Left hindlimb (tissue), 1 donor: ENCODE measurements around the gene PDHX.

ENCODE experiments used
- DNase-seq: peaks from one replicate; pipeline ENCODE4 v3.0.0-alpha.2; 2018

PDHX gene

GRCh38 chr11:34960277-34960676 is 43.9 kb downstream of the PDHX start:
- DNase-seq = no peak

DNA sequence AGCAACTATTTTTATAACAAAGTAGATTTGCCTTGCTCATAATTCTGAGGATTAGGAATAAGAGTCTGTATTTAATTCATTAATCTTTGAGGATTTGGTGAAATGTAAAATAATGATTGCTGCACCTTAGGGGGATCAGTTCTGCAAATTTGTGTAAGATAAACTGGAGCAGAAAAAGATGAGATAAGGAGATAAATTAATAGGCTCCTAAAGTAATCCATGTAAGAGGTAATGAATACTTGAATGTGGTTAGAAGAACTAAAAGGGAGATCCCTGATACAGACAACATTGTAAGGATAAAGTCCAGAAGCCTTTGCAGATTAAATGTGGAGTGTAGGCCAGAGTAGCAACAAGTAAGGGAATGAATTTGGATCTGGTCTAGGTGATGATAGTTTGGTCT is 45.6 kb downstream of the PDHX start:
- DNase-seq = no peak

DNA sequence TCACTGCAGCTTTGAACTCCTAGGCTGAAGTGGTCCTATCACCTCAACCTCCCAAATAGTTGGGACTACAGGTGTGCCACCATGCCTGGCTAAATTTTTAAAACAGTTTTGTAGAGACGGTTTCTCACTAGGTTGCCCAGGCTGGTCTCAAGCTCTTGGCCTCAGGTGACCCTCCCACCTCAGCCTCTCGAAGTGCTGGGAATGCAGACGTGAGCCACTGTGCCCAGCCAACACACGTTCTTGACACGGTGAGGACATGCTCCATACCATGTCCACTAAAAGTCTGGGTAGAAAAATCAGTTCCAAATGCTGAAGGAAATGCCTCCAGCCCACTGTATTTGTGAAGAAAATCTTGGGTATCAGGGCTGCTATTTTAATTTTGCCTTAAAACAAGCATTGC is 46.9 kb downstream of the PDHX start:
- no peak for DNase-seq

DNA sequence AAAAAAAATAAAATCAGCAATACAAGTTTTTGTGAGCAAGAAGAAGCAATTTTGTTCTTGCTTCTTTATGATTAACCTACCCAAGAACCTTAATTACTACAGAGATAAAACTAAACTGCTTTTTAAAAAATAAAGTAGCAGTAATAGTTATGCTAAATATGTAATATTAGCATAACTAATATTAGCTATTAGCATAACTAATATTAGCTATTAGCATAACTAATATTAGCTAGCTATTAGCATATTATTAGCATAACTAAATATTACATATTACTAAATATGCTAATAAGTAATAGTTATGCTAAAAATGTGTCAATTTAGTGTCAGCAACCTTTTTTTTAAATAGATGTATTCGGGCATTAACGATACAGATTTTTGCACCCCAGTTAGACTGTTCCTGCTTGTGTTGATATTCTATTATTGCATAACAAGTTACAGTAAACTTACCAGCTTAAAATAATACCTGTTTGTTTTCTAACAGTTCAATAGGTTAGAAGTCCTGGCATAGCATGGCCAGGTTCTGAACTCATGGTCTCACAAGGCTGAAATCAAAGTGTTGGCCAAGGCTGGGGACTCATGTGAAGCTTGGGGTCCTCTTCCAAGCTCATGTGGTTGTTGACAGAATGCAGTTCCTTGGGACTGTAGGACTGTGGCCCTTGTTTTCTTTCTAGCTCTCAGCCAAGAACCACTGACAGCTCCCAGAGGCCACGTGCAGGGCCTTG is 48.4 kb downstream of the PDHX start:
- DNase-seq = no peak

DNA sequence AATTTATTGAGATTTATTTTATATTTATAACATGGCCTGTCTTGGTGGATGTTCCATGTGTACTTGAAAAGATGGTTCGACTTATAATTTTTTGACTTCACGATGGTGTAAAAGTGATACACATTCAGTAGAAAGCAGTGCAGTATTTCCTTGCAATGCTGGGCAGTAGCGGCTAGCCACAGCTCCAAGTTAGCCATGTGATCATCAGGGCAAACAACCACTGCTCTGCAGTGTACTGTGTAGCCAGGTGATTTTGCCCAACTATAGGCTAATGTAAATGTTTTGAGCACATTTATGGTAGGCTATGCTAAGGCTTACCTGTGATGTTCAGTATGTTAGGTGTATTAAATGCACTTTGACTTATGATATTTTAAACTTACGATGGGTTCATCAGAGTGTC is 52.4 kb downstream of the PDHX start:
- DNase-seq = no peak

- DNase-seq = no peak
These were observed 53.6 kb downstream of the PDHX start for GRCh38 chr11:34970033-34970432.

- no peak for DNase-seq
These were observed 54.1 kb downstream of the PDHX start for GRCh38 chr11:34970480-34970879.

DNA sequence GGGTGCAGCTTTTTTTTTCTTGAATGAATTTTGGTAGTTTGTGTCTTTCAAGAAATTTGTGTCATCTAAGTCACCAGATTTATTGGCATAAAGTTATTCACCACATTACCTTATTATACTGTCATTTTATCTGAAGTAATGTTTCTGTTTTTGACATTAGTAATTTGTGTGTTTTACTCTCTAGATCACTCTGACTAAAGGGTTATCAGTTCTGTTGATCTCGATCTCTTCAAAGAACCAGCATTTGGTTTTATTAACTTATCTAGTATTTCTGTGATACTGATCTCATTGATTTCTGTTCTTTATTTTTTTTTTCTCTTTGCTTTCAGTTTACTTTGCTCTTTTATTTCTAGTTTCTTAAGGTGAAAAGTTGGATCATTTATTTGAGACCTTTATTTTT is 55.5 kb downstream of the PDHX start:
- DNase-seq = no peak

DNA sequence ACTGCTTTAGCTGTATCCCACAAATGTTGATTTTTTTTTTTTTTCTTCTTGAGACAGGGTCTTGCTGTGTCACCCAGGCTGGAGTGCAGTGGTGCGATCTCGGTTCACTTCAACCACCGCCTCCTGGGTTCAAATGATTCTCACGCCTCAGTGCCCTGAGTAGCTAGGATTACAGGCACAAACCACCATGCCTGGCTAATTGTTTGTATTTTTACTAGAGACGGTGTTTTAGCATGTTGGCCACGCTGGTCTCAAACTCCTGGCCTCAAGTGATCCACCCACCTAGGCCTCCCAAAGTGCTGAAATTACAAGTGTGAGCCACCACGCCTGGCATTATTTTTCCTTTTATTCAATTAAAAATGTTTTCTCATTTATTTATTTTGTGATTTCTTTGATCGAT is 55.9 kb downstream of the PDHX start:
- no peak for DNase-seq

DNA sequence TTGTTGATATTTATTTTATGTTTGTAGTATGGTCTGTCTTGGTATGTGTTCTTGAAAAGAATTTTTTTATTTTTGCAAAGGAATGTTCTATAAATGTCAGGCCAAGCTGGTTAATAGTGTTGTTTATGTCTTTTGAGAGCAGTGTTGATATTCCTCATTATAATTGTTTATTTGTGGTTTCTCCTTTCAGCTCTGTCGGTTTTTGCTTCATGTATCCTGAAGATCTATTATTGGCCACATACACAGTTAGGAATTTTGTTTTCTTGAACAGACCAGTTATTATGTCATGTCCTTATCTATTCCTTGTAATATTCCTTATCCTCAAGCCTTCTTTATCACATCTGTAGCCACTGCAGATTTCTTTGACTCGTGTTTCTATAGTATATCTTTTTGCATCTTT is 56.5 kb downstream of the PDHX start:
- no peak for DNase-seq

DNA sequence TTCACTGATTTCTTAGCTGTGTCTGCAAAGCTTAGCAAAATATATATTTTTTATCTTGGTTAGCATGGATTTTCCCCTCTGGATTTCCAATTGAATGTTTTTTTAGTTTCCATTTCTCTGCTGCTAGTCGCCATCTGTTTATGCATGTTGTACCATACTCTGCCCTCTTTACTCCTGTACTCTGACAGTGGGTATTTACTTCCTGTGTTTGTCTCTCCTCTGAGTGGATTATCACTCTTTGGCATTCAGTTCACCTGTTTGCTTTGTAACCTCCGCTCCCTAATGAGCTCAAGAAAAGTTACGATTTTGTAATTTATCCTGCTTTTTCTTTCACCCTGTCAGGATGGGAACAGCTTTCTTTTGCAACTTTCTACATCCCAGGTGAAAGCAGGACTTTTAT is 59.1 kb downstream of the PDHX start:
- DNase-seq = no peak

GRCh38 chr11:34976496-34977088 is 60.2 kb downstream of the PDHX start:
- DNase-seq = no peak

DNA sequence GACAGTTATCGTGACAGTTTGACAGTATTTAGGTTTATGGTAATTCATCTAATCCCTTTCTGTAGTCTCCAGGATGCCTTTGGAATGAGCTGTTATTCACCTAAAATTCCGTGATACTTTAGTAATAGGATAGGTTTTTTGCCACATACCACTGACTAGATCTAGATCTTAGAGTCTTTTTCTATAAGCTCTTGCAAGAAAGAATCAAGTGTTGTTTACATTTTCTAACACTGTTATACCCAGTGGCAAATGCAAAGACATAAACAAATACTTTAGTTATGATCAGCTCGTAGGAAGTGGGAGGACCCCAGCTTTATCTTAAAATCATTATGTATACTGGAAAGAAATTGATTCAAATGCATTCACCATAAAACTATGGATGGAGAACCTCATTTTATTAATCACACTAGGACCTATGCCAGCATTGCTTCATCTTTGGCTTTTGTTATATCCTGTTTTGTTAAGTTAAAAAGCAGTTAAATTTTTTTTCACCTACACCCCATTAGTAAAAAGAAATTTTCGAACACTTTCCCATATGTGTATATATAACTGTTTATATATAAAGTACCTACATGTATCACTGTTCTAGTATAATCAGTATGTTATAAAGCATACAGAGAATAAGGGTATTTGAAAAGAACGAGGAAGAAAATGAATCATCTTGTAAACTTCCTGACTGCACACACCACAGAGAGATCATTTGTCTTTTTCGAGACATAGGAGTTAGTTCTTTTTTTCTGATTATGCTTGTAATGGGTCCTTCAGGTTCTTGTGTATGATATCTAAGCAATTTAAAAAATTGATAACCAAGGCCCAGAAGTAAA is 60.9 kb downstream of the PDHX start:
- no peak for DNase-seq

DNA sequence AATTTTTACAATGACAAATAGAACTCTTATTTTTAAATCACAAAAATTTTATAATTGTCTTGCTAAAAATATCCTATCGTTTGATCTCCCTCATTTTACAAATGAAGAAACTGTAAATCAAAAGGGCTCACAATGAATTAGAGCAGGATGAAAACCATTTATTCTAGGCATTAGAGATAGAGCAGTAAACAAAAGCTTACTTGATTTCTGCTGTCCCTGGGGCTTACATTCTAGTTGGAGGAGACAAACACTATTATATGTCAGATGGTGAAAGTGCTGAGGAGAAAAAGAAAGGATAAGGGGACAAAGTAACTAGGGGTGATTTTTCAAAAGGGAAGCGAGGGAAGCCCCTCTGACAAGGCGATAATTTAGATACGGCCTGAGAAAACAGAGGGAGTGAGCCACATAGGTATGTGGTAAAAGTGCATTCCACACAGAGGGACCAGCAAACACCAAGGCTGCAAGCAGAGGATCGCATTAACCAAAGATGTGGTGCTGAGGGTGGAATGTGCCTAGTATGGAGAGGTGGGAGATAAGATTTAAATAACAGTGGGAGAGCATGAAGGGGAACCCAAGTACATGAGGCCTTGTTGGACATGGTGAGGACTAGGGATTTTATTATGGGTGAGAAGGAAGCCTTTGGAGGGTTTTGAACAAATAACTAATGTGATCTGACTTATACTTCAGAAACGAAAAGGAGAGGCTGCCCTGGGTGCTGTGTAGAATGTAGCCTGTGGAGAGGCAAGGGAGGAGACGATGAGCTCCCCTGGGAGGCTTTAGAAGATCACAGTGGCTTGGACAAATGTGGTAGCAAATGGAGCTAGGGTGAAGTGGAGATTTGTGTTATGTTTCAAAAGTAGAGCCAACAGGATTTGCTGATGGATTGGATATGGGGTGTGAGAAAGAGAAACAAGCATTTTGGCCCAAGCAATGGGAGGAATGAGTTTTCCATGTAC is 62.1 kb downstream of the PDHX start:
- DNase-seq = no peak

DNA sequence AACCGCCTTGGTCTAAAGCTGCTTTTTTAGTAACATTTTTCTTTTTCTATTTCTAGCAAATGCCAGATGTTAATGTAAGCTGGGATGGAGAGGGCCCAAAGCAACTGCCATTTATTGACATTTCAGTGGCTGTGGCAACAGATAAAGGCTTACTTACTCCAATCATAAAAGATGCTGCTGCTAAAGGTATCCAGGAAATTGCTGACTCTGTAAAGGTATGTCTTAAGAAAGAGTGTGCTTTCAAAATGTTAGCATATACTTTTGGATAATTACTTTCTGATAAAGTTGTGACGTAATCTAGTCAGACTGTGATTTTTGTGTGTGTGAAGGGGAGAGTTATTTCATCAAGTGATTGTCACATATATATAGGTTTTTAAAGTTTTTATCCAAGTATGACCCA is 68.1 kb downstream of the PDHX start:
- no peak for DNase-seq

GRCh38 chr11:34986883-34987520 is 70.6 kb downstream of the PDHX start:
- no peak for DNase-seq

DNA sequence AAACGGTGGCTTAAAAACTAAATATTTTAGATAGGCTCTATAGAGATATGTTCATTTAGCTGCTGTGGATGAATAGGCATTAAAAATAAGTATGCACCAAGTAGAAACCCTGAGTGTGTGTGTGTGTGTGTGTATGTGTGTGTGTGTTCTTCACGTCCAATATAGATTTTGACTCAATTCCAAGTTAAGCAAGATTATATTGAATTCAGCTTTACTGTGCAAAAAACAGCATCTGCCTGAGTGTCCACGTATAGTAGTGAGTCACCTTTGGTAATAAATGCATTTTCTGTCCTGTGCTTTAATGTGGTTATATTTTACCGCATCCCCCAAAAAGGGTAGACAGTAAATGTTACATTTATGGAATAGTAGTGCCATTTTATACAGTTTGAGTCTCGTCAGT is 71.2 kb downstream of the PDHX start:
- no peak for DNase-seq

- no peak for DNase-seq
These were observed 72.2 kb downstream of the PDHX start for GRCh38 chr11:34988294-34989255.

DNA sequence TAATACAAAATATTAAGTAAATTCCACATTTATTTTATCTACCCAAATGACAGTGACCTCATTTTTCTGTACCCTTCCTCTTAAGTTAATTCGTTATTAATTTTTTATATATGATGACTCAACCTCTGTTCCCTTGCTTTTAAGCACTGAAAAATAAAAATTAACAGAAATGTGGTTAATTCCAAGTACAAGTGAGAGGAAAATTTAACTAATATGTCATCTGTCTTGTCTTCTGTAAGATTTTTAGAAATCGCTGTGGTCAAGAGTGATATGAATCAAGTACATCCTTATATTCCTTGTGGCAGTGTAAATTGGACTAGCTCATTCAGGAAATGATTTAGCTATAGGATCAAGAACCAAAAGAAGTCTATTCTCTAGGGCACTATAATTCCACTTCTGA is 74.5 kb downstream of the PDHX start:
- no peak for DNase-seq

GRCh38 chr11:34994854-34995253 is 78.4 kb downstream of the PDHX start:
- no peak for DNase-seq

DNA sequence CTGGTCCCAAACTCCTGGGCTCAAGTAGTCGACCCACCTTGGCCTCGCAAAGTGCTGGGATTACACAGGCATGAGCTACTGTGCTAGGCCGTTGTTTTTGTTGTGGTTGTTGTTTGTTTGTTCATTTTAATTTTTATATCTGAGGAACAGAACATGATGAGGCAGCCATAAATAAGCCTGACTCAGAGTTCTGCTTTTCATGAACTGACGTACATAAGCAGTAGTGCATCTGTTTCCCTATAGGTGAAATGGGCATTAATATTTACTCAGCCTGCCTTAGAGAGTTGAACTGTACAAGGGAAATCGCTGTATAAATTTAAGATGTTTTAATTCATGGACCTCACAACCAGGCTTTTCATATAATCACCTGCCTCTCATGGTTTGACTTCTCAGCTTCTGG is 80.5 kb downstream of the PDHX start:
- DNase-seq = no peak
